SU-DHL-6 (cell line): Measurements from ENCODE around the gene AP5Z1.
"Not testable (repeated sequence)": the region's sequence is repeated elsewhere in the genome, so short reads cannot be mapped to it uniquely, and the experiment has no call there.

Source experiments
- CTCF ChIP-seq: fragments of 200-600 bp; sonication (generic); IDR thresholded peaks from one replicate; pipeline ENCODE4 v1.5.1; 2017; ENCODE audit warnings: antibody characterized with exemption, mild to moderate bottlenecking, low read length, moderate library complexity; ENCODE audit not compliant: insufficient read depth, poor library complexity, severe bottlenecking
- EZH2phosphoT487 ChIP-seq: fragments of 200-600 bp; sonication (generic), shearing (Covaris generic); conservative IDR thresholded peaks from 2 replicates; pipeline ENCODE4 v1.6.1; 2018; ENCODE audit warnings: mild to moderate bottlenecking, antibody characterized with exemption, low read length, moderate library complexity, mixed read lengths

GRCh38 chr7:4793385-4793993 lies 18.1 kb downstream of the AP5Z1 start:
- TF ChIP-seq CTCF, EZH2phosphoT487: not testable (repeated sequence)
